ENCODE measurements around the gene C10orf95. TPM values are rescaled to one million over a fixed set of nuclear protein-coding genes. Genes with fewer than 3 reads are reported as not detected.

The C10orf95 gene
- polyA plus RNA-seq, 2 of the 4 experiments (the other 2 are of a cell fraction), result 0.12 to 0.13 TPM

GRCh38 chr10:102461187-102462054 lies 10.1 kb upstream of the C10orf95 start:
- ChIA-PET CTCF (interaction anchor here (0.5 to 10.9 kb wide), 16 partner anchors 8 to 292 kb away, joined by 3 to 84 read pairs (median 4); partner anchors contain the start of genes ACTR1A and C10orf95), POLR2A (interaction anchor here (1.4 kb wide), 3 partner anchors 11 to 66 kb away, joined by 4 to 9 read pairs (median 4); partner anchors contain the start of genes C10orf95 and NFKB2)
- Histone ChIP-seq H3K4me1 (peaks cover 12% of the 10 kb centered on the region), H3K9me3 (no peaks in the 10 kb centered on the region), H3K27ac (peak overlapping the region; percentile 77 to 84), H3K4me2 (peak overlapping the region; percentile 100), H3K4me3 (peak overlapping the region; percentile 58)
- ATAC-seq (peak; percentile 90 to 97), DNase-seq (ENCODE audit: low read depth in 1 of 2, low spot score in 1 of 2) (peak; percentile 87 to 98), FAIRE-seq (no peak)
- 22% methylated on average over 33 of the region's 54 CpGs for WGBS (ENCODE audit: missing lambda C conversion rate)
- TF ChIP-seq, protein P1, sequence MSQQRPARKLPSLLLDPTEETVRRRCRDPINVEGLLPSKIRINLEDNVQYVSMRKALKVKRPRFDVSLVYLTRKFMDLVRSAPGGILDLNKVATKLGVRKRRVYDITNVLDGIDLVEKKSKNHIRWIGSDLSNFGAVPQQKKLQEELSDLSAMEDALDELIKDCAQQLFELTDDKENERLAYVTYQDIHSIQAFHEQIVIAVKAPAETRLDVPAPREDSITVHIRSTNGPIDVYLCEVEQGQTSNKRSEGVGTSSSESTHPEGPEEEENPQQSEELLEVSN (IDR thresholded peaks at IDR 0.05; ENCODE audit: borderline replicate concordance, low read depth), result peak; percentile 93
- TF ChIP-seq MAZ (IDR thresholded peaks at IDR 0.05; ENCODE audit: borderline replicate concordance, low read depth, low read length) (peak; percentile 86; the same call in 1 of the 2 replicates), JUN (IDR thresholded peaks at IDR 0.05) (peak in 1 of 2 experiments; percentile 43; a peak in 2 of 5 replicates), HEYL (CRISPR knock-in tag; IDR thresholded peaks at IDR 0.05) (no peak), POLR2A (IDR thresholded peaks at IDR 0.05; ENCODE audit: low read length) (peak; percentile 67), MAX (IDR thresholded peaks at IDR 0.05) (peak; percentile 83), MAFK (IDR thresholded peaks at IDR 0.05; ENCODE audit: partially characterized antibody) (no peak), GATA3 (IDR thresholded peaks at IDR 0.05; ENCODE audit: borderline replicate concordance) (no peak), BHLHE40 (IDR thresholded peaks at IDR 0.05; ENCODE audit: low read depth, low read length) (peak; percentile 75)
- TF ChIP-seq, protein P2, sequence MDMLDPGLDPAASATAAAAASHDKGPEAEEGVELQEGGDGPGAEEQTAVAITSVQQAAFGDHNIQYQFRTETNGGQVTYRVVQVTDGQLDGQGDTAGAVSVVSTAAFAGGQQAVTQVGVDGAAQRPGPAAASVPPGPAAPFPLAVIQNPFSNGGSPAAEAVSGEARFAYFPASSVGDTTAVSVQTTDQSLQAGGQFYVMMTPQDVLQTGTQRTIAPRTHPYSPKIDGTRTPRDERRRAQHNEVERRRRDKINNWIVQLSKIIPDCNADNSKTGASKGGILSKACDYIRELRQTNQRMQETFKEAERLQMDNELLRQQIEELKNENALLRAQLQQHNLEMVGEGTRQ (IDR thresholded peaks at IDR 0.05), result peak; percentile 88
- TF ChIP-seq, protein P3, sequence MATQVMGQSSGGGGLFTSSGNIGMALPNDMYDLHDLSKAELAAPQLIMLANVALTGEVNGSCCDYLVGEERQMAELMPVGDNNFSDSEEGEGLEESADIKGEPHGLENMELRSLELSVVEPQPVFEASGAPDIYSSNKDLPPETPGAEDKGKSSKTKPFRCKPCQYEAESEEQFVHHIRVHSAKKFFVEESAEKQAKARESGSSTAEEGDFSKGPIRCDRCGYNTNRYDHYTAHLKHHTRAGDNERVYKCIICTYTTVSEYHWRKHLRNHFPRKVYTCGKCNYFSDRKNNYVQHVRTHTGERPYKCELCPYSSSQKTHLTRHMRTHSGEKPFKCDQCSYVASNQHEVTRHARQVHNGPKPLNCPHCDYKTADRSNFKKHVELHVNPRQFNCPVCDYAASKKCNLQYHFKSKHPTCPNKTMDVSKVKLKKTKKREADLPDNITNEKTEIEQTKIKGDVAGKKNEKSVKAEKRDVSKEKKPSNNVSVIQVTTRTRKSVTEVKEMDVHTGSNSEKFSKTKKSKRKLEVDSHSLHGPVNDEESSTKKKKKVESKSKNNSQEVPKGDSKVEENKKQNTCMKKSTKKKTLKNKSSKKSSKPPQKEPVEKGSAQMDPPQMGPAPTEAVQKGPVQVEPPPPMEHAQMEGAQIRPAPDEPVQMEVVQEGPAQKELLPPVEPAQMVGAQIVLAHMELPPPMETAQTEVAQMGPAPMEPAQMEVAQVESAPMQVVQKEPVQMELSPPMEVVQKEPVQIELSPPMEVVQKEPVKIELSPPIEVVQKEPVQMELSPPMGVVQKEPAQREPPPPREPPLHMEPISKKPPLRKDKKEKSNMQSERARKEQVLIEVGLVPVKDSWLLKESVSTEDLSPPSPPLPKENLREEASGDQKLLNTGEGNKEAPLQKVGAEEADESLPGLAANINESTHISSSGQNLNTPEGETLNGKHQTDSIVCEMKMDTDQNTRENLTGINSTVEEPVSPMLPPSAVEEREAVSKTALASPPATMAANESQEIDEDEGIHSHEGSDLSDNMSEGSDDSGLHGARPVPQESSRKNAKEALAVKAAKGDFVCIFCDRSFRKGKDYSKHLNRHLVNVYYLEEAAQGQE (IDR thresholded peaks at IDR 0.05), result peak; percentile 54; the same call in 1 of the 2 replicates

DNA sequence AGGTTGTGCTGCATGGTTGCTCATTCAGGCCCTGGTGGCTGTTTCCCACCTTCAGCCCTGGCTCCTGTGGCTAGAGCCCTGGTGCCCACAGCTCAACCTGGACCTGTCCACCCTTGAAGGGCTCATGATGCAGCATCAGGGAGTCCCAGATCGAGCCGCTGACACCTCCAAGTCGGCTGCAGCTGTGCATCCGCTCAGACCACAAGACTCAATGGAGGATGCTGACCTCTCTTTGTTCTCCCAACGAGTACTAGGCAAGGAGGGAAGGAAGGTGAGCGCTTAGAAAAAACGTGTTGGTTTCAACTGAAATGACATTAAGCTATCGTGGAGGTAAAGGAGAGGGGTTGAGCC lies 9.5 kb upstream of the C10orf95 start:
- ChIA-PET POLR2A (interaction anchor here (1.4 kb wide), 2 partner anchors 10 to 66 kb away, joined by 4 read pairs; partner anchors contain the start of gene NFKB2), CTCF (interaction anchor here (0.8 to 10.9 kb wide), 8 partner anchors 8 to 123 kb away, joined by 3 to 84 read pairs (median 10); partner anchors contain the start of genes ACTR1A and C10orf95)
- no peak for TF ChIP-seq CBX2 (IDR thresholded peaks at IDR 0.05; ENCODE audit: borderline replicate concordance, low read depth)
- no peak for TF ChIP-seq BHLHE40 (IDR thresholded peaks at IDR 0.05; ENCODE audit: low read depth, low read length)
- no peak for TF ChIP-seq ZFP36 (IDR thresholded peaks at IDR 0.05; ENCODE audit: borderline replicate concordance, partially characterized antibody)
- TF ChIP-seq RARB (CRISPR knock-in tag; IDR thresholded peaks at IDR 0.05), result no peak
- TF ChIP-seq FOSB (CRISPR knock-in tag; IDR thresholded peaks at IDR 0.05), result 0 out of 2 replicates have a peak, but pooled peaks have one; percentile 37
- H3K4me1 ChIP-seq, result peaks cover 18% of the 10 kb centered on the region
- WGBS (ENCODE audit: missing lambda C conversion rate), result 39% methylated on average over 8 of the region's 8 CpGs
- peak overlapping the region; percentile 40 to 84 for H3K27ac ChIP-seq
- no peaks in the 10 kb centered on the region for H3K9me3 ChIP-seq
- peak overlapping the region; percentile 58; the same call in 2 of the 3 replicates for H3K4me3 ChIP-seq
- ATAC-seq (peak; percentile 45), DNase-seq (ENCODE audit: low read depth in 1 of 2, low spot score in 1 of 2) (no peak), FAIRE-seq (no peak)
- peak overlapping the region; percentile 100 for H3K4me2 ChIP-seq

GRCh38 chr10:102458656-102459055 lies 7.3 kb upstream of the C10orf95 start:
- TF ChIP-seq KDM5A (IDR thresholded peaks at IDR 0.05) (no peak), KDM1A (IDR thresholded peaks at IDR 0.05; ENCODE audit: low read depth) (no peak), RAD21 (conservative IDR thresholded peaks at IDR 0.05 in 1 of 2, IDR thresholded peaks at IDR 0.05 in 1 of 2) (no peak), SREBF2 (IDR thresholded peaks at IDR 0.05) (no peak), HDAC2 (IDR thresholded peaks at IDR 0.05) (no peak), EHF (CRISPR knock-in tag; IDR thresholded peaks at IDR 0.05) (no peak), ZSCAN20 (CRISPR knock-in tag; IDR thresholded peaks at IDR 0.05) (no peak)
- Histone ChIP-seq H3K4me3 (no peak overlapping the region), H3K4me1 (peaks cover 40% of the 10 kb centered on the region), H3K9me3 (no peaks in the 10 kb centered on the region), H3K4me2 (no peak overlapping the region), H3K27ac (no peak overlapping the region)
- WGBS (ENCODE audit: missing lambda C conversion rate), result 65% methylated on average over 4 of the region's 4 CpGs
- ChIA-PET POLR2A (no interaction called here), CTCF (interaction anchor here (0.7 to 10.9 kb wide), 3 partner anchors 8 to 59 kb away, joined by 3 to 84 read pairs (median 4); no protein-coding TSS in a partner anchor)
- DNase-seq (ENCODE audit: low read depth in 1 of 2, low spot score in 1 of 2) (no peak), FAIRE-seq (no peak), ATAC-seq (no peak)

All from A549 (cell line).